Thyroid gland (tissue), 4 donors: ENCODE measurements around the gene NPHS1. TPM values are rescaled to one million over a fixed set of nuclear protein-coding genes. Genes with fewer than 3 reads are reported as not detected.

Experiments used
- DNase-seq, 2 donors: peaks; one replicate each; pipeline ENCODE4 v3.0.0-alpha.2; 2019
- H3K27ac ChIP-seq, 3 donors: fragments of 200-600 bp; sonication (generic); 1 replicate in 2 of 3; 2 replicates in 1 of 3; pipeline ENCODE4 v1.5.1; 2016 to 2019; ENCODE audit warnings: mild to moderate bottlenecking in 1 of 3, moderate library complexity in 1 of 3
- H3K27me3 ChIP-seq: fragments of 200-600 bp; sonication (generic); one replicate; pipeline ENCODE4 v1.5.1; 2019
- H3K36me3 ChIP-seq, 2 donors: fragments of 200-600 bp; sonication (generic); one replicate each; pipeline ENCODE4 v1.5.1; 2016 to 2019
- H3K4me1 ChIP-seq, 2 donors: fragments of 200-600 bp; sonication (generic); one replicate each; pipeline ENCODE4 v1.5.1; 2017 to 2019
- H3K4me3 ChIP-seq, 3 donors: fragments of 200-600 bp; sonication (generic); replicated peaks in 1 of 3; 1 replicate in 2 of 3; 2 replicates in 1 of 3; pipeline ENCODE4 v1.5.1; 2016; ENCODE audit warnings: mild to moderate bottlenecking in 1 of 3
- H3K9me3 ChIP-seq: fragments of 200-600 bp; sonication (generic); one replicate; pipeline ENCODE4 v1.5.1; 2017
- CTCF ChIP-seq, 6 experiments: fragments of 200-600 bp in 3 of 6; fragments of 450-650 bp in 3 of 6; sonication (generic) in 3 of 6; IDR thresholded peaks; one replicate each; pipeline ENCODE4 v1.5.1; 2016 to 2019; ENCODE audit warnings: antibody characterized with exemption in 6 of 6, mild to moderate bottlenecking in 2 of 6, inconsistent platforms in 1 of 6, moderate library complexity in 1 of 6
- POLR2A ChIP-seq, 2 donors: fragments of 450-650 bp; IDR thresholded peaks; one replicate each; pipeline ENCODE4 v1.6.1; 2017; ENCODE audit warnings: antibody characterized with exemption in 2 of 2, mild to moderate bottlenecking in 2 of 2, moderate library complexity in 1 of 2
- WGBS, 2 donors: methylation state at CpG; one replicate each; pipeline ENCODE4 v1.1.5; 2017; 5-methylcytosine and 5-hydroxymethylcytosine counted together
- intact Hi-C: fragments of 100-400 bp; cut with DNase I; formaldehyde crosslinking; loops from one replicate; pipeline ENCODE4 v1.15.1; 2023
- total RNA-seq, 4 donors: library from RNA; depleted of rRNA; stranded (reverse); fragments of >200 nt; gene quantifications; one replicate each; pipeline ENCODE4 v1.2.3, GENCODE V29; 2016

The NPHS1 gene
- not detected for total RNA-seq

- Histone ChIP-seq H3K9me3 (no peaks in the 10 kb centered on the region), H3K36me3 (no peaks in the 10 kb centered on the region), H3K27ac (no peak within 1 kb of the TSS), H3K4me3 (no peak within 1 kb of the TSS), H3K27me3 (no peaks in the 10 kb centered on the region), H3K4me1 (peaks cover 12 to 14% of the 10 kb centered on the region in 2 donors)
- DNase-seq, result no peak
- intact Hi-C loops, result no loop called here
- TF ChIP-seq CTCF (IDR thresholded peaks at IDR 0.05) (no peak), POLR2A (IDR thresholded peaks at IDR 0.05) (no peak)
- WGBS, 2 donors, result 60 to 78% methylated on average over 9 of the region's 9 CpGs
Observed at GRCh38 chr19:35852029-35852780, at the start of gene NPHS1. TSS of gene NPHS1 (minus strand) at chr19:35852504. CDS start at chr19:35851837, 667 bp downstream.

GRCh38 chr19:35901055-35901644 lies 48.8 kb upstream of the NPHS1 start:
- Histone ChIP-seq H3K9me3 (no peaks in the 10 kb centered on the region), H3K27ac (peak overlapping the region; percentile 30 to 85 (median 72)), H3K4me1 (peaks cover 7 to 27% of the 10 kb centered on the region in 2 donors), H3K36me3 (peaks cover 8% of the 10 kb centered on the region in 2 donors), H3K27me3 (no peaks in the 10 kb centered on the region), H3K4me3 (no peak overlapping the region)
- intact Hi-C loops, result no loop called here
- DNase-seq, result no peak
- WGBS, 2 donors, result 66 to 79% methylated on average over 1 to 2 of the region's 2 CpGs
- TF ChIP-seq POLR2A (IDR thresholded peaks at IDR 0.05) (no peak), CTCF (IDR thresholded peaks at IDR 0.05) (no peak)

GRCh38 chr19:35899547-35900214 lies 47.4 kb upstream of the NPHS1 start:
- H3K27ac ChIP-seq, result peak overlapping the region; percentile 72 to 85 (median 84)
- H3K9me3 ChIP-seq, result no peaks in the 10 kb centered on the region
- peak; percentile 88 to 91 for DNase-seq
- 0 to 2% methylated on average over 15 to 28 of the region's 43 CpGs for WGBS, 2 donors
- TF ChIP-seq POLR2A (IDR thresholded peaks at IDR 0.05), result no peak
- no peak for TF ChIP-seq CTCF (IDR thresholded peaks at IDR 0.05)
- H3K27me3 ChIP-seq, result no peaks in the 10 kb centered on the region
- intact Hi-C loops, result loop anchor here (5.0 kb wide), 1 partner anchor 33 kb away; no protein-coding TSS in a partner anchor
- peaks cover 7 to 24% of the 10 kb centered on the region in 2 donors for H3K4me1 ChIP-seq
- H3K4me3 ChIP-seq, result peak overlapping the region; percentile 56 to 95 (median 79)
- H3K36me3 ChIP-seq, result peaks cover 16 to 22% of the 10 kb centered on the region in 2 donors

GRCh38 chr19:35898499-35898809 lies 46.1 kb upstream of the NPHS1 start:
- no peak for TF ChIP-seq POLR2A (IDR thresholded peaks at IDR 0.05)
- Histone ChIP-seq H3K4me3 (peak overlapping the region; percentile 31 to 95 (median 79)), H3K9me3 (no peaks in the 10 kb centered on the region), H3K36me3 (peaks cover 25 to 30% of the 10 kb centered on the region in 2 donors), H3K4me1 (peaks cover 7 to 20% of the 10 kb centered on the region in 2 donors), H3K27ac (peak overlapping the region; percentile 72 to 85 (median 84)), H3K27me3 (no peaks in the 10 kb centered on the region)
- WGBS, 2 donors, result 17 to 42% methylated on average over 3 to 5 of the region's 17 CpGs
- DNase-seq, result no peak
- intact Hi-C loops, result loop anchor here (5.0 kb wide), 1 partner anchor 34 kb away; no protein-coding TSS in a partner anchor

GRCh38 chr19:35897706-35898451 lies 45.6 kb upstream of the NPHS1 start:
- intact Hi-C loops, result loop anchor here (5.0 kb wide), 1 partner anchor 34 kb away; no protein-coding TSS in a partner anchor

More at GRCh38 chr19:35897706-35898451, 45.6 kb upstream of the NPHS1 start:
- DNase-seq, result no peak
- peaks cover 7 to 18% of the 10 kb centered on the region in 2 donors for H3K4me1 ChIP-seq
- H3K9me3 ChIP-seq, result no peaks in the 10 kb centered on the region
- H3K27ac ChIP-seq, result peak overlapping the region in 2 of 3 donors; percentile 72 to 85
- WGBS, 2 donors, result 87 to 88% methylated on average over 13 of the region's 13 CpGs
- H3K27me3 ChIP-seq, result no peaks in the 10 kb centered on the region
- peaks cover 25 to 30% of the 10 kb centered on the region in 2 donors for H3K36me3 ChIP-seq
- H3K4me3 ChIP-seq, result peak overlapping the region in 1 of 3 donors; percentile 79
- TF ChIP-seq POLR2A (IDR thresholded peaks at IDR 0.05), result no peak
- no peak for TF ChIP-seq CTCF (IDR thresholded peaks at IDR 0.05)
